Body of pancreas (tissue), 4 donors: ENCODE results near the gene NFKBIB. TPM values are rescaled to one million over a fixed set of nuclear protein-coding genes. Genes with fewer than 3 reads are reported as not detected.

Experiments used
- ATAC-seq: fragments of 150-250 bp; one replicate; pipeline ENCODE4 v1.9.1; 2016
- DNase-seq, 4 donors: peaks; one replicate each; pipeline ENCODE4 v3.0.0-alpha.2; 2019
- H3K27ac ChIP-seq, 4 donors: fragments of 200-600 bp; sonication (generic); 1 replicate in 3 of 4; 2 replicates in 1 of 4; pipeline versions ENCODE4 v1.5.1 to v1.6.1; 2016 to 2019; ENCODE audit warnings: mild to moderate bottlenecking in 1 of 4, mixed read lengths in 1 of 4, moderate library complexity in 1 of 4
- H3K27me3 ChIP-seq, 2 donors: fragments of 200-600 bp; sonication (generic); one replicate each; pipeline ENCODE4 v1.6.0; 2016; ENCODE audit warnings: mild to moderate bottlenecking in 1 of 2
- H3K36me3 ChIP-seq, 2 donors: fragments of 200-600 bp; sonication (generic); replicated peaks in 1 of 2; 2 replicates each; pipeline ENCODE4 v1.5.1; 2016; ENCODE audit warnings: low read depth in 2 of 2; ENCODE audit not compliant: insufficient read depth in 1 of 2
- H3K4me1 ChIP-seq: fragments of 200-600 bp; sonication (generic); one replicate; pipeline ENCODE4 v1.6.0; 2016
- H3K4me3 ChIP-seq, 2 donors: fragments of 200-600 bp; sonication (generic); 1 replicate in 1 of 2; 2 replicates in 1 of 2; pipeline ENCODE4 v1.5.1; 2016 to 2019
- H3K9me3 ChIP-seq, 3 donors: fragments of 200-600 bp; sonication (generic); 1 replicate in 2 of 3; 2 replicates in 1 of 3; pipeline ENCODE4 v1.5.1; 2016
- CTCF ChIP-seq, 7 experiments: fragments of 450-650 bp in 4 of 7; fragments of 200-600 bp in 3 of 7; sonication (generic) in 3 of 7; IDR thresholded peaks; one replicate each; pipeline ENCODE4 v1.5.1; 2016 to 2019; ENCODE audit warnings: antibody characterized with exemption in 7 of 7
- POLR2A ChIP-seq, 3 donors: fragments of 450-650 bp; IDR thresholded peaks; one replicate each; pipeline ENCODE4 v1.6.1; 2016; ENCODE audit warnings: antibody characterized with exemption in 3 of 3, mild to moderate bottlenecking in 2 of 3
- WGBS, 2 donors: methylation state at CpG; one replicate each; pipeline ENCODE4 v1.1.5; 2017; 5-methylcytosine and 5-hydroxymethylcytosine counted together
- intact Hi-C: fragments of 100-400 bp; cut with DNase I; formaldehyde crosslinking; loops from one replicate; pipeline ENCODE4 v1.15.1; 2023
- total RNA-seq, 2 donors: library from RNA; depleted of rRNA; stranded (reverse); fragments of >200 nt; gene quantifications; one replicate each; pipeline ENCODE4 v1.1.0, GENCODE V29; 2016

Gene NFKBIB
- total RNA-seq, 2 donors from 2014 or later, result 7.8 to 28.3 TPM

GRCh38 chr19:38904581-38905539 is 5.1 kb downstream of the NFKBIB start:
- Histone ChIP-seq H3K27me3 (no peaks in the 10 kb centered on the region), H3K36me3 (peaks cover 3 to 13% of the 10 kb centered on the region in 2 donors), H3K4me1 (peaks cover 15% of the 10 kb centered on the region), H3K9me3 (no peaks in the 10 kb centered on the region), H3K27ac (no peak overlapping the region), H3K4me3 (no peak overlapping the region)
- intact Hi-C loops, result no loop called here
- no peak for TF ChIP-seq CTCF (IDR thresholded peaks at IDR 0.05)
- TF ChIP-seq POLR2A (IDR thresholded peaks at IDR 0.05), result no peak
- DNase-seq (no peak), ATAC-seq (no peak)
- WGBS, 2 donors, result 83 to 88% methylated on average over 20 to 35 of the region's 35 CpGs

- Histone ChIP-seq H3K27ac (no peak overlapping the region), H3K27me3 (no peaks in the 10 kb centered on the region), H3K9me3 (no peaks in the 10 kb centered on the region), H3K4me3 (no peak overlapping the region), H3K4me1 (peaks cover 11% of the 10 kb centered on the region), H3K36me3 (peaks cover 3 to 13% of the 10 kb centered on the region in 2 donors)
- 93% methylated on average over 4 of the region's 4 CpGs; no CpG with 5 or more reads in 1 of the 2 donors for WGBS, 2 donors
- no peak for TF ChIP-seq POLR2A (IDR thresholded peaks at IDR 0.05)
- intact Hi-C loops, result no loop called here
- ATAC-seq (no peak), DNase-seq (no peak)
Observed at GRCh38 chr19:38905620-38906019, 5.9 kb downstream of the NFKBIB start.

- no peak overlapping the region for H3K4me3 ChIP-seq
- no peak overlapping the region for H3K27ac ChIP-seq
- intact Hi-C loops, result no loop called here
- WGBS, 2 donors, result 89 to 97% methylated on average over 18 to 19 of the region's 29 CpGs
- peaks cover 3 to 13% of the 10 kb centered on the region in 2 donors for H3K36me3 ChIP-seq
- no peak for DNase-seq
- no peaks in the 10 kb centered on the region for H3K27me3 ChIP-seq
- H3K9me3 ChIP-seq, result no peaks in the 10 kb centered on the region
- TF ChIP-seq POLR2A (IDR thresholded peaks at IDR 0.05) (no peak), CTCF (IDR thresholded peaks at IDR 0.05) (no peak)
- no peaks in the 10 kb centered on the region for H3K4me1 ChIP-seq
- no peak for ATAC-seq
Observed at GRCh38 chr19:38907227-38907626, 7.5 kb downstream of the NFKBIB start.

GRCh38 chr19:38907670-38908069 is 7.9 kb downstream of the NFKBIB start:
- H3K4me1 ChIP-seq, result no peaks in the 10 kb centered on the region
- no peak overlapping the region for H3K27ac ChIP-seq
- no peaks in the 10 kb centered on the region for H3K9me3 ChIP-seq
- intact Hi-C loops, result no loop called here
- H3K27me3 ChIP-seq, result no peaks in the 10 kb centered on the region
- DNase-seq (no peak), ATAC-seq (no peak)
- no peak for TF ChIP-seq CTCF (IDR thresholded peaks at IDR 0.05)
- no peak for TF ChIP-seq POLR2A (IDR thresholded peaks at IDR 0.05)
- whole genome bisulfite sequencing, 2 donors, result 94 to 99% methylated on average over 12 of the region's 12 CpGs
- peaks cover 3 to 13% of the 10 kb centered on the region in 2 donors for H3K36me3 ChIP-seq
- no peak overlapping the region for H3K4me3 ChIP-seq

GRCh38 chr19:38908911-38909310 is 9.1 kb downstream of the NFKBIB start:
- TF ChIP-seq POLR2A (IDR thresholded peaks at IDR 0.05) (no peak), CTCF (IDR thresholded peaks at IDR 0.05) (no peak)
- Histone ChIP-seq H3K27me3 (no peaks in the 10 kb centered on the region), H3K4me3 (no peak overlapping the region), H3K4me1 (no peaks in the 10 kb centered on the region), H3K36me3 (peaks cover 3 to 13% of the 10 kb centered on the region in 2 donors), H3K9me3 (no peaks in the 10 kb centered on the region), H3K27ac (no peak overlapping the region)
- intact Hi-C loops, result no loop called here
- ATAC-seq (no peak), DNase-seq (no peak)
- 84 to 94% methylated on average over 6 to 9 of the region's 10 CpGs for WGBS, 2 donors
